Measurements from ENCODE around the gene GRID2. TPM values are rescaled to one million over a fixed set of nuclear protein-coding genes. Genes with fewer than 3 reads are reported as not detected.

Gene GRID2
- total and polyA plus RNA-seq, 9 of the 15 experiments (the other 6 are each of a cell fraction or from before 2014, with no cell fraction given), result 0.04 TPM; not detected in 7

DNA sequence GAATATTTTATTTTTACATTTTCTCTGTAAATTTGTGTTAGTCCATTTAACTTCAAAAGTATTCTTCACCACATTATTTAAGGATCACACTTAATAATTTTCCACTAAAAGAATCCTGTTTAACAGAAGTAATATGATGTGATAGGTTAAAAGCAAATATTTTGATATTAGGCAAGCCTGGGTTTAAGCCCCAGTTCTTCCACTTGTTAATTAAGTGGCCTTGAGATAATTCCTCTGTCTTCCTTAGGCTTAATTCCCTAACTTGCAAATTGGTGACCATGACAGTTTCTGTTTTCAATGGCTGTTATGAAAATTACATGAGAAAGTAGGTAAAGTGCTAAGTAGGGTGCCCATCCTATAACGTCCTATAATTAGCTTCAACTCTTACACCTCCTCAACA is 1394.9 kb downstream of the GRID2 start:
- no peak overlapping the region for H3K27ac ChIP-seq (ENCODE audit: extremely low read depth, low read depth, low read length)
- WGBS (ENCODE audit: insufficient coverage, low coverage, missing lambda C conversion rate), result 0% methylated on average over 1 of the region's 1 CpG
- no peaks in the 10 kb centered on the region for H3K36me3 ChIP-seq (ENCODE audit: control insufficient read depth, insufficient read depth, low read length)
- H2AFZ ChIP-seq (ENCODE audit: low read depth, low read length), result no peak overlapping the region
- H3K9me1 ChIP-seq (ENCODE audit: control insufficient read depth, insufficient read depth, low read length), result no peaks in the 10 kb centered on the region
- H4K20me1 ChIP-seq (replicated peaks; ENCODE audit: control insufficient read depth, insufficient read depth, low read length), result no peaks in the 10 kb centered on the region
- intact Hi-C loops (cut with micrococcal nuclease) (no loop called here), in situ Hi-C loops (cut with MboI) (no loop called here)
- H3K4me3 ChIP-seq, result no peak overlapping the region
- ChIA-PET CTCF (ENCODE audit: low intra/inter-chr PET ratio) (no interaction called here), POLR2A (no interaction called here)
- no peak for ATAC-seq
- no peak overlapping the region for H3K9ac ChIP-seq (ENCODE audit: insufficient read depth in 1 of 2, low read depth in 2 of 2, low read length in 2 of 2)
- no peak overlapping the region for H3K4me2 ChIP-seq (ENCODE audit: insufficient read depth, low read length)
- FAIRE-seq, result no peak
- no peaks in the 10 kb centered on the region for H3K79me2 ChIP-seq (ENCODE audit: control insufficient read depth, insufficient read depth, low read length)
- H3K4me1 ChIP-seq (replicated peaks in 1 of 2; ENCODE audit: control insufficient read depth in 2 of 2, insufficient read depth in 2 of 2, low read length in 2 of 2), result no peaks in the 10 kb centered on the region
- no TSS peak for BruUV-seq (replicated peaks)
- no peak for TF ChIP-seq SAFB2 (IDR thresholded peaks at IDR 0.05; ENCODE audit: borderline replicate concordance, low read depth, low read length, severe bottlenecking)
- TF ChIP-seq, protein P1, sequence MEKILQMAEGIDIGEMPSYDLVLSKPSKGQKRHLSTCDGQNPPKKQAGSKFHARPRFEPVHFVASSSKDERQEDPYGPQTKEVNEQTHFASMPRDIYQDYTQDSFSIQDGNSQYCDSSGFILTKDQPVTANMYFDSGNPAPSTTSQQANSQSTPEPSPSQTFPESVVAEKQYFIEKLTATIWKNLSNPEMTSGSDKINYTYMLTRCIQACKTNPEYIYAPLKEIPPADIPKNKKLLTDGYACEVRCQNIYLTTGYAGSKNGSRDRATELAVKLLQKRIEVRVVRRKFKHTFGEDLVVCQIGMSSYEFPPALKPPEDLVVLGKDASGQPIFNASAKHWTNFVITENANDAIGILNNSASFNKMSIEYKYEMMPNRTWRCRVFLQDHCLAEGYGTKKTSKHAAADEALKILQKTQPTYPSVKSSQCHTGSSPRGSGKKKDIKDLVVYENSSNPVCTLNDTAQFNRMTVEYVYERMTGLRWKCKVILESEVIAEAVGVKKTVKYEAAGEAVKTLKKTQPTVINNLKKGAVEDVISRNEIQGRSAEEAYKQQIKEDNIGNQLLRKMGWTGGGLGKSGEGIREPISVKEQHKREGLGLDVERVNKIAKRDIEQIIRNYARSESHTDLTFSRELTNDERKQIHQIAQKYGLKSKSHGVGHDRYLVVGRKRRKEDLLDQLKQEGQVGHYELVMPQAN (IDR thresholded peaks at IDR 0.05; ENCODE audit: borderline replicate concordance), result no peak
- H3K27me3 ChIP-seq (ENCODE audit: control insufficient read depth in 2 of 2, insufficient read depth in 2 of 2, low read length in 2 of 2), result no peaks in the 10 kb centered on the region
- H3K9me3 ChIP-seq (replicated peaks; ENCODE audit: control insufficient read depth, insufficient read depth, low read depth, low read length), result no peaks in the 10 kb centered on the region
- no peak for DNase-seq (ENCODE audit: extremely low read depth in 1 of 4, low spot score in 3 of 4)

DNA sequence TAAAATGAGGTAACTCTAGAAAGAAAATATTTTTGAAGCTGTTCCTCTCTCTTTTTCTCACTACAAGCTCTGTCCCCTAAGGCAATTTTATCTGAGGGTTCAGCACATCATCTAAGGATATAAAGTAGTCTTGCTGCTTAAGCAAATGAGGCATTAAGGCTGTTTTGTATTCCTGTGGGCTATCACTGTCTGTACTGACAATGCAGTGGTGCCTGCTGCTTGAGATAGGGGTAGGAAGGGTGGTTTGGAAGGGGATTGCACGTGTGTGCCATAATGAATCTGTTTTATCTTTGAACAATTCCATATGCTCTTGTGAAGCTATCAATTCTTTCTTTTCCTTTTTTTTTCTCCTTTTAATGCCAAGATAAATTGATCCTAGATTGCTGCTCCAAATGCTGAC is 1396.8 kb downstream of the GRID2 start:
- H3K36me3 ChIP-seq (ENCODE audit: control insufficient read depth, insufficient read depth, low read length), result no peaks in the 10 kb centered on the region
- in situ Hi-C loops (cut with MboI) (no loop called here), intact Hi-C loops (cut with micrococcal nuclease) (no loop called here)
- ATAC-seq (no peak), FAIRE-seq (no peak), DNase-seq (ENCODE audit: extremely low read depth in 1 of 4, low spot score in 3 of 4) (no peak)
- H3K27me3 ChIP-seq (ENCODE audit: control insufficient read depth in 2 of 2, insufficient read depth in 2 of 2, low read length in 2 of 2), result no peaks in the 10 kb centered on the region
- H3K79me2 ChIP-seq (ENCODE audit: control insufficient read depth, insufficient read depth, low read length), result no peaks in the 10 kb centered on the region
- H3K4me3 ChIP-seq, result no peak overlapping the region
- ChIA-PET POLR2A (no interaction called here), CTCF (ENCODE audit: low intra/inter-chr PET ratio) (no interaction called here)
- BruUV-seq (replicated peaks), result no TSS peak
- no peaks in the 10 kb centered on the region for H3K4me1 ChIP-seq (replicated peaks in 1 of 2; ENCODE audit: control insufficient read depth in 2 of 2, insufficient read depth in 2 of 2, low read length in 2 of 2)
- WGBS (ENCODE audit: insufficient coverage, low coverage, missing lambda C conversion rate), result 0% methylated on average over 1 of the region's 1 CpG
- H3K9ac ChIP-seq (ENCODE audit: insufficient read depth in 1 of 2, low read depth in 2 of 2, low read length in 2 of 2), result no peak overlapping the region
- H3K9me1 ChIP-seq (ENCODE audit: control insufficient read depth, insufficient read depth, low read length), result no peaks in the 10 kb centered on the region
- no peak overlapping the region for H2AFZ ChIP-seq (ENCODE audit: low read depth, low read length)
- no peak overlapping the region for H3K27ac ChIP-seq (ENCODE audit: extremely low read depth, low read depth, low read length)
- H3K4me2 ChIP-seq (ENCODE audit: insufficient read depth, low read length), result no peak overlapping the region
- no peaks in the 10 kb centered on the region; the same call in 1 of the 2 replicates for H3K9me3 ChIP-seq (replicated peaks; ENCODE audit: control insufficient read depth, insufficient read depth, low read depth, low read length)
- no peaks in the 10 kb centered on the region for H4K20me1 ChIP-seq (replicated peaks; ENCODE audit: control insufficient read depth, insufficient read depth, low read length)
- TF ChIP-seq, protein P2, sequence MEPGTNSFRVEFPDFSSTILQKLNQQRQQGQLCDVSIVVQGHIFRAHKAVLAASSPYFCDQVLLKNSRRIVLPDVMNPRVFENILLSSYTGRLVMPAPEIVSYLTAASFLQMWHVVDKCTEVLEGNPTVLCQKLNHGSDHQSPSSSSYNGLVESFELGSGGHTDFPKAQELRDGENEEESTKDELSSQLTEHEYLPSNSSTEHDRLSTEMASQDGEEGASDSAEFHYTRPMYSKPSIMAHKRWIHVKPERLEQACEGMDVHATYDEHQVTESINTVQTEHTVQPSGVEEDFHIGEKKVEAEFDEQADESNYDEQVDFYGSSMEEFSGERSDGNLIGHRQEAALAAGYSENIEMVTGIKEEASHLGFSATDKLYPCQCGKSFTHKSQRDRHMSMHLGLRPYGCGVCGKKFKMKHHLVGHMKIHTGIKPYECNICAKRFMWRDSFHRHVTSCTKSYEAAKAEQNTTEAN (CRISPR knock-in tag; IDR thresholded peaks at IDR 0.05), result no peak
- TF ChIP-seq HDAC2 (IDR thresholded peaks at IDR 0.05) (no peak), ZNF740 (CRISPR knock-in tag; IDR thresholded peaks at IDR 0.05) (no peak), ZNF740 (tag; IDR thresholded peaks at IDR 0.05) (no peak), KLF13 (tag; IDR thresholded peaks at IDR 0.05; ENCODE audit: borderline replicate concordance, low read depth) (no peak), HINFP (tag; conservative IDR thresholded peaks at IDR 0.05; ENCODE audit: low read depth) (no peak)
